GM19238 (cell line): Measurements from ENCODE around the gene CD36.
"Not testable (repeated sequence)": the region's sequence is repeated elsewhere in the genome, so short reads cannot be mapped to it uniquely, and the experiment has no call there.

Experiments used
- DNase-seq: peaks from one replicate; pipeline ENCODE4 v3.0.0; 2011; ENCODE audit warnings: low spot score; ENCODE audit not compliant: insufficient read length

The CD36 gene

GRCh38 chr7:80651471-80651870 lies 13.0 kb downstream of the CD36 start:
- DNase-seq: no peak

GRCh38 chr7:80653244-80653643 lies 14.8 kb downstream of the CD36 start:
- DNase-seq: no peak

- DNase-seq: no peak
Observed at GRCh38 chr7:80654887-80655340, 16.5 kb downstream of the CD36 start.

GRCh38 chr7:80656029-80656428 lies 17.6 kb downstream of the CD36 start:
- DNase-seq: no peak

GRCh38 chr7:80659120-80660055 lies 20.9 kb downstream of the CD36 start:
- no peak for DNase-seq

- no peak for DNase-seq
Observed at GRCh38 chr7:80660939-80661338, 22.5 kb downstream of the CD36 start.

GRCh38 chr7:80661729-80662128 lies 23.3 kb downstream of the CD36 start:
- DNase-seq: no peak

- DNase-seq: no peak
Observed at GRCh38 chr7:80662252-80662651, 23.8 kb downstream of the CD36 start.

GRCh38 chr7:80665526-80665925 lies 27.1 kb downstream of the CD36 start:
- no peak for DNase-seq

GRCh38 chr7:80666376-80666775 lies 27.9 kb downstream of the CD36 start:
- DNase-seq: no peak

- DNase-seq: not testable (repeated sequence)
Observed at GRCh38 chr7:80669367-80669766, 30.9 kb downstream of the CD36 start.

GRCh38 chr7:80671744-80672143 lies 33.3 kb downstream of the CD36 start:
- DNase-seq: no peak

- no peak for DNase-seq
Observed at GRCh38 chr7:80675090-80675489, 36.6 kb downstream of the CD36 start.

- DNase-seq: no peak
Observed at GRCh38 chr7:80676404-80676803, 38.0 kb downstream of the CD36 start.

- DNase-seq: no peak
Observed at GRCh38 chr7:80677629-80678028, 39.2 kb downstream of the CD36 start.

GRCh38 chr7:80678707-80679106 lies 40.3 kb downstream of the CD36 start:
- DNase-seq: no peak

GRCh38 chr7:80679921-80680907 lies 41.8 kb downstream of the CD36 start:
- DNase-seq: no peak

- DNase-seq: no peak
Observed at GRCh38 chr7:80681272-80681885, 42.9 kb downstream of the CD36 start.

GRCh38 chr7:80682744-80683143 lies 44.3 kb downstream of the CD36 start:
- no peak for DNase-seq

- DNase-seq: no peak
Observed at GRCh38 chr7:80686576-80686975, 48.1 kb downstream of the CD36 start.

GRCh38 chr7:80699045-80699638 lies 60.7 kb downstream of the CD36 start:
- DNase-seq: no peak
